Fibroblast of lung (primary cell): ENCODE measurements around the gene CEP76.

Experiments used
- CTCF ChIP-seq, 2 donors: IDR thresholded peaks in 1 of 2; conservative IDR thresholded peaks in 1 of 2; 1 replicate in 1 of 2; 2 replicates in 1 of 2; pipeline ENCODE4 v1.5.1; 2011 to 2012; ENCODE audit warnings: low read length in 2 of 2, control low read depth in 1 of 2, inconsistent platforms in 1 of 2, low read depth in 1 of 2, mild to moderate bottlenecking in 1 of 2
- EZH2 ChIP-seq: IDR thresholded peaks from 2 replicates; pipeline ENCODE4 v1.5.1; 2012; ENCODE audit warnings: low read length, control low read depth, mild to moderate bottlenecking; ENCODE audit errors: missing control alignments

GRCh38 chr18:12628706-12629702, 73.5 kb downstream of the CEP76 start:
- TF ChIP-seq CTCF (conservative IDR thresholded peaks at IDR 0.05 in 1 of 2, IDR thresholded peaks at IDR 0.05 in 1 of 2; ENCODE audit: low read depth in 1 of 2, low read length in 2 of 2) (no peak), EZH2 (no peak)
